Trophoblast cell (in vitro differentiated cells and primary cell): ENCODE results near the gene SLIT1.

Experiments used
- DNase-seq, 2 donors: peaks; one replicate each; pipeline ENCODE4 v3.0.0-alpha.2; 2016
- H2AFZ ChIP-seq: 2 replicates; pipeline ENCODE4 v1.6.1; 2013; ENCODE audit warnings: low read length, moderate library complexity, mild to moderate bottlenecking; ENCODE audit not compliant: insufficient read depth, poor library complexity
- H2AK5ac ChIP-seq: 2 replicates; pipeline ENCODE4 v1.6.1; 2013; ENCODE audit warnings: mild to moderate bottlenecking, low read length
- H2BK120ac ChIP-seq: 2 replicates; pipeline ENCODE4 v1.6.1; 2013; ENCODE audit warnings: low read length, mild to moderate bottlenecking, moderate library complexity; ENCODE audit not compliant: insufficient read depth, poor library complexity
- H2BK12ac ChIP-seq: 2 replicates; pipeline ENCODE4 v1.6.1; 2013; ENCODE audit warnings: mild to moderate bottlenecking, low read length, moderate library complexity
- H2BK5ac ChIP-seq: 2 replicates; pipeline ENCODE4 v1.6.1; 2013; ENCODE audit warnings: low read length, low read depth, moderate library complexity, mild to moderate bottlenecking; ENCODE audit not compliant: poor library complexity
- H3K14ac ChIP-seq: 2 replicates; pipeline ENCODE4 v1.6.1; 2013; ENCODE audit warnings: mild to moderate bottlenecking, low read length
- H3K18ac ChIP-seq: 2 replicates; pipeline ENCODE4 v1.6.1; 2013; ENCODE audit warnings: mild to moderate bottlenecking, low read length
- H3K23ac ChIP-seq: 2 replicates; pipeline ENCODE4 v1.6.1; 2013; ENCODE audit warnings: low read length
- H3K27ac ChIP-seq: 2 replicates; pipeline ENCODE4 v1.5.1; 2013; ENCODE audit warnings: low read depth, mild to moderate bottlenecking, inconsistent platforms, low read length, moderate library complexity
- H3K27me3 ChIP-seq: 2 replicates; pipeline ENCODE4 v1.6.1; 2013; ENCODE audit warnings: inconsistent platforms, mild to moderate bottlenecking, low read length, moderate library complexity; ENCODE audit not compliant: insufficient read depth
- H3K36me3 ChIP-seq, 2 experiments: 1 replicate in 1 of 2; 2 replicates in 1 of 2; pipeline ENCODE4 v1.6.1; 2013; ENCODE audit warnings: low read length in 2 of 2, mild to moderate bottlenecking in 2 of 2, moderate library complexity in 1 of 2; ENCODE audit not compliant: insufficient read depth in 2 of 2, control insufficient read depth in 1 of 2
- H3K4ac ChIP-seq: 2 replicates; pipeline ENCODE4 v1.6.1; 2013; ENCODE audit warnings: low read depth, mild to moderate bottlenecking, low read length, moderate library complexity
- H3K4me1 ChIP-seq, 2 experiments: 1 replicate in 1 of 2; 2 replicates in 1 of 2; pipeline ENCODE4 v1.6.1; 2013; ENCODE audit warnings: low read length in 2 of 2, mild to moderate bottlenecking in 2 of 2, moderate library complexity in 1 of 2; ENCODE audit not compliant: insufficient read depth in 2 of 2, control insufficient read depth in 1 of 2
- H3K4me2 ChIP-seq: 2 replicates; pipeline ENCODE4 v1.6.1; 2013; ENCODE audit warnings: inconsistent platforms, mild to moderate bottlenecking, low read length, moderate library complexity
- H3K4me3 ChIP-seq: 2 replicates; pipeline ENCODE4 v1.5.1; 2013; ENCODE audit warnings: mild to moderate bottlenecking, low read depth, low read length, inconsistent platforms
- H3K79me1 ChIP-seq: one replicate; pipeline ENCODE4 v1.6.1; 2013; ENCODE audit warnings: low read length
- H3K79me2 ChIP-seq: 2 replicates; pipeline ENCODE4 v1.6.1; 2013; ENCODE audit warnings: low read length, mild to moderate bottlenecking; ENCODE audit not compliant: control insufficient read depth, insufficient read depth, poor library complexity
- H3K9ac ChIP-seq: 2 replicates; pipeline ENCODE4 v1.6.1; 2013; ENCODE audit warnings: mild to moderate bottlenecking, low read length
- H3K9me3 ChIP-seq: 2 replicates; pipeline ENCODE4 v1.6.1; 2013; ENCODE audit warnings: low read depth, mild to moderate bottlenecking, control low read depth, inconsistent platforms, low read length; ENCODE audit not compliant: insufficient read depth
- H4K12ac ChIP-seq: 2 replicates; pipeline ENCODE4 v1.6.1; 2013; ENCODE audit warnings: low read depth, mild to moderate bottlenecking, low read length, moderate library complexity
- H4K8ac ChIP-seq: 2 replicates; pipeline ENCODE4 v1.6.1; 2013; ENCODE audit warnings: low read depth, mild to moderate bottlenecking, low read length, moderate library complexity
- H4K91ac ChIP-seq: one replicate; pipeline ENCODE4 v1.6.1; 2013; ENCODE audit warnings: low read depth, mild to moderate bottlenecking, low read length, moderate library complexity
- WGBS: extraction: QIAGEN DNeasy Blood & Tissue Kit; methylation state at CpG from one replicate; pipeline ENCODE4 v1.1.7; 2013; ENCODE audit warnings: missing lambda C conversion rate; ENCODE audit not compliant: insufficient read length, insufficient coverage; ENCODE audit errors: extremely low coverage; 5-methylcytosine and 5-hydroxymethylcytosine counted together

SLIT1 gene

GRCh38 chr10:97105303-97105702, 80.5 kb downstream of the SLIT1 start:
- Histone ChIP-seq H3K79me2 (no peaks in the 10 kb centered on the region), H3K9ac (no peak overlapping the region), H4K8ac (no peak overlapping the region), H4K12ac (no peak overlapping the region), H2BK120ac (no peak overlapping the region), H2BK5ac (no peak overlapping the region), H2BK12ac (no peak overlapping the region), H3K36me3 (no peaks in the 10 kb centered on the region), H3K23ac (no peak overlapping the region), H3K27ac (no peak overlapping the region), H3K4me3 (no peak overlapping the region), H3K4ac (no peak overlapping the region), H3K79me1 (no peaks in the 10 kb centered on the region), H3K18ac (no peak overlapping the region), H3K4me2 (no peak overlapping the region), H2AFZ (no peak overlapping the region), H3K14ac (no peak overlapping the region), H2AK5ac (no peak overlapping the region), H3K4me1 (no peaks in the 10 kb centered on the region), H3K27me3 (no peaks in the 10 kb centered on the region), H3K9me3 (peaks cover 2% of the 10 kb centered on the region), H4K91ac (no peak overlapping the region)
- no peak for DNase-seq
- no CpG with 5 or more reads among the region's 7 CpGs for WGBS

GRCh38 chr10:97103316-97104080, 82.3 kb downstream of the SLIT1 start:
- no peaks in the 10 kb centered on the region for H3K79me2 ChIP-seq
- no peak overlapping the region for H3K23ac ChIP-seq
- no peak for DNase-seq

GRCh38 chr10:97102441-97102840, 83.3 kb downstream of the SLIT1 start:
- Histone ChIP-seq H3K4me3 (no peak overlapping the region), H3K9ac (no peak overlapping the region), H3K27ac (no peak overlapping the region), H3K9me3 (no peaks in the 10 kb centered on the region), H3K4me1 (no peaks in the 10 kb centered on the region), H3K27me3 (no peaks in the 10 kb centered on the region), H3K18ac (no peak overlapping the region), H2AFZ (no peak overlapping the region), H3K4me2 (no peak overlapping the region), H3K36me3 (no peaks in the 10 kb centered on the region), H3K14ac (no peak overlapping the region), H3K23ac (no peak overlapping the region), H2BK5ac (no peak overlapping the region), H2BK120ac (no peak overlapping the region), H4K8ac (no peak overlapping the region), H2BK12ac (no peak overlapping the region), H3K79me1 (no peaks in the 10 kb centered on the region), H3K79me2 (no peaks in the 10 kb centered on the region), H2AK5ac (no peak overlapping the region), H3K4ac (no peak overlapping the region), H4K91ac (no peak overlapping the region), H4K12ac (no peak overlapping the region)
- WGBS = no CpG with 5 or more reads among the region's 6 CpGs
- no peak for DNase-seq

More at GRCh38 chr10:97103316-97104080, 82.3 kb downstream of the SLIT1 start:
- H3K27ac ChIP-seq = no peak overlapping the region
- no peak overlapping the region for H2BK12ac ChIP-seq
- no peak overlapping the region for H3K18ac ChIP-seq
- H3K4me1 ChIP-seq = no peaks in the 10 kb centered on the region
- no CpG with 5 or more reads among the region's 14 CpGs for WGBS
- H3K27me3 ChIP-seq = no peaks in the 10 kb centered on the region
- no peaks in the 10 kb centered on the region for H3K36me3 ChIP-seq
- no peak overlapping the region for H2AFZ ChIP-seq
- no peak overlapping the region for H2AK5ac ChIP-seq
- no peak overlapping the region for H3K14ac ChIP-seq
- H3K9me3 ChIP-seq = peaks cover 2% of the 10 kb centered on the region
- H2BK5ac ChIP-seq = no peak overlapping the region
- no peak overlapping the region for H4K12ac ChIP-seq
- no peak overlapping the region for H3K4me2 ChIP-seq
- no peaks in the 10 kb centered on the region for H3K79me1 ChIP-seq
- H2BK120ac ChIP-seq = no peak overlapping the region
- H4K8ac ChIP-seq = no peak overlapping the region
- no peak overlapping the region for H4K91ac ChIP-seq
- H3K9ac ChIP-seq = no peak overlapping the region
- H3K4me3 ChIP-seq = no peak overlapping the region
- no peak overlapping the region for H3K4ac ChIP-seq

- H2BK12ac ChIP-seq = no peak overlapping the region
These were observed 84.4 kb downstream of the SLIT1 start for GRCh38 chr10:97101166-97101940.

More at GRCh38 chr10:97101166-97101940, 84.4 kb downstream of the SLIT1 start:
- Histone ChIP-seq H3K9me3 (no peaks in the 10 kb centered on the region), H2AK5ac (no peak overlapping the region), H2AFZ (no peak overlapping the region), H2BK120ac (no peak overlapping the region), H3K79me1 (no peaks in the 10 kb centered on the region), H4K91ac (no peak overlapping the region), H4K12ac (no peak overlapping the region), H3K23ac (no peak overlapping the region), H3K4me1 (no peaks in the 10 kb centered on the region), H3K4me3 (no peak overlapping the region), H3K79me2 (no peaks in the 10 kb centered on the region), H3K4ac (no peak overlapping the region), H4K8ac (no peak overlapping the region), H2BK5ac (no peak overlapping the region), H3K27me3 (no peaks in the 10 kb centered on the region), H3K9ac (no peak overlapping the region), H3K4me2 (no peak overlapping the region), H3K27ac (no peak overlapping the region), H3K36me3 (no peaks in the 10 kb centered on the region), H3K14ac (no peak overlapping the region), H3K18ac (no peak overlapping the region)
- no peak for DNase-seq
- no CpG with 5 or more reads among the region's 9 CpGs for WGBS
